Kidney (tissue), 14 donors: ENCODE data around the gene IFT27. TPM values are rescaled to one million over a fixed set of nuclear protein-coding genes. Genes with fewer than 3 reads are reported as not detected.

ENCODE experiments used
- DNase-seq, 5 donors: peaks; one replicate each; pipeline ENCODE4 v3.0.0-alpha.2; 2013 to 2020
- FAIRE-seq: peaks from 2 replicates; lab custom pipeline; 2012; peaks lifted over from hg19 to GRCh38; lab: Jason Lieb, UNC
- H3K27ac ChIP-seq, 2 donors: one replicate each; pipeline ENCODE4 v1.7.0; 2013; ENCODE audit warnings: low read depth in 2 of 2, low read length in 2 of 2, inconsistent platforms in 1 of 2
- H3K27me3 ChIP-seq: one replicate; pipeline ENCODE4 v1.7.1; 2013; ENCODE audit warnings: low read length, inconsistent platforms; ENCODE audit not compliant: control insufficient read depth, insufficient read depth
- H3K36me3 ChIP-seq, 3 donors: one replicate each; pipeline versions ENCODE4 v1.7.0 to v1.7.1; 2013; ENCODE audit warnings: low read length in 3 of 3, control low read depth in 1 of 3, inconsistent platforms in 1 of 3; ENCODE audit not compliant: insufficient read depth in 3 of 3, control insufficient read depth in 2 of 3
- H3K4me1 ChIP-seq, 3 donors: one replicate each; pipeline versions ENCODE4 v1.7.0 to v1.7.1; 2013; ENCODE audit warnings: low read length in 3 of 3, inconsistent platforms in 1 of 3, low read depth in 1 of 3; ENCODE audit not compliant: control insufficient read depth in 2 of 3, insufficient read depth in 2 of 3
- H3K4me3 ChIP-seq, 3 donors: one replicate each; pipeline versions ENCODE4 v1.7.0 to v1.8.1; 2013; ENCODE audit warnings: low read length in 3 of 3, control low read depth in 1 of 3, inconsistent platforms in 1 of 3
- H3K9ac ChIP-seq, 3 donors: one replicate each; pipeline versions ENCODE4 v1.7.0 to v1.7.1; 2013; ENCODE audit warnings: low read length in 3 of 3, control low read depth in 1 of 3, inconsistent platforms in 1 of 3
- H3K9me3 ChIP-seq, 3 donors: one replicate each; pipeline versions ENCODE4 v1.7.0 to v1.7.1; 2013; ENCODE audit warnings: low read length in 3 of 3, control low read depth in 1 of 3, inconsistent platforms in 1 of 3; ENCODE audit not compliant: control insufficient read depth in 2 of 3, insufficient read depth in 1 of 3
- intact Hi-C: fragments of 100-400 bp; cut with DNase I; formaldehyde crosslinking; loops from one replicate; pipeline ENCODE4 v1.11.1; 2022
- polyA plus RNA-seq: library from polyadenylated mRNA; stranded (reverse); fragments of 350-450 nt; fragmentation: Illumina TruSeq; extraction: RNeasy Lipid Tissue Mini Kit (QIAGEN cat#74804); gene quantifications from one replicate; pipeline ENCODE4 v1.2.3, GENCODE V29; 2014; ENCODE audit warnings: low read depth, low replicate concordance; ENCODE audit not compliant: insufficient read depth
- total RNA-seq: library from RNA; stranded (reverse); fragmentation: NEBNext Ultra II Directional; extraction: Animal tissue kit (Norgen Biotek cat#: 25700); gene quantifications from one replicate; pipeline ENCODE4 v1.2.1, GENCODE V29; 2021
- TF ChIP-seq, protein P1 (sequence below): IDR thresholded peaks from 3 replicates; pipeline ENCODE4 v1.5.1; 2012; ENCODE audit warnings: mild to moderate bottlenecking, moderate library complexity, borderline replicate concordance; ENCODE audit not compliant: insufficient read depth; ENCODE audit errors: extremely low read depth
- donor health status: control.
- donor health status: control.
- donor health status: control.
- donor health status: control.
- donor health status: control.
- donor health status: DM: yes; HTN: yes; CAD: no.
- donor health status: Normal renal cell carcinoma (clear cell type).

IFT27 gene
- total and polyA plus RNA-seq, 2 donors from 2014 or later, result 33.1 to 52.7 TPM

DNA sequence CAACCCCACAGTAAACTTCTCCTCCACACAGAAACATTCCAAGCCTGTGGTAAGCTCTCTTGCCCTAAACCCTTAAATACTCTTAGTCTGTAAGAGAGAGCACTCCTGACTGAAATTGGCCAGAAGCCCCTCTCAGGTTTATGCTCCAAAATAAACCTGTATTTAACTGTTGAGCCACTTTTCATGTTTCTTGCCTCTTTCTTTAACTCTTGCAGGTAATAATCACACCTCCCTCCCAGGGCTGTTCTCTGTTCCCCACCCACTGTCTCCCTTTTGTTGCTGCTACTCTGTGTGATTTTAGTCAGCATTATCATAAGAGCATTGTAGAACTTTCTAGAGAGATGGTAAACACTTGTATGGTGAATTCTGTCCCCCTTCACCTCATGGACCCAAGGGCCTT is 2.1 kb upstream of the IFT27 start:
- intact Hi-C loops, result no loop called here
- no peaks in the 10 kb centered on the region for H3K36me3 ChIP-seq
- FAIRE-seq (no peak), DNase-seq (no peak)
- H3K4me3 ChIP-seq, result no peak overlapping the region
- H3K9me3 ChIP-seq, result no peaks in the 10 kb centered on the region
- no peak overlapping the region for H3K27ac ChIP-seq
- H3K4me1 ChIP-seq, result peaks cover 0 to 15% (median 3%) of the 10 kb centered on the region in 3 donors
- H3K27me3 ChIP-seq, result no peaks in the 10 kb centered on the region
- TF ChIP-seq, protein P1, sequence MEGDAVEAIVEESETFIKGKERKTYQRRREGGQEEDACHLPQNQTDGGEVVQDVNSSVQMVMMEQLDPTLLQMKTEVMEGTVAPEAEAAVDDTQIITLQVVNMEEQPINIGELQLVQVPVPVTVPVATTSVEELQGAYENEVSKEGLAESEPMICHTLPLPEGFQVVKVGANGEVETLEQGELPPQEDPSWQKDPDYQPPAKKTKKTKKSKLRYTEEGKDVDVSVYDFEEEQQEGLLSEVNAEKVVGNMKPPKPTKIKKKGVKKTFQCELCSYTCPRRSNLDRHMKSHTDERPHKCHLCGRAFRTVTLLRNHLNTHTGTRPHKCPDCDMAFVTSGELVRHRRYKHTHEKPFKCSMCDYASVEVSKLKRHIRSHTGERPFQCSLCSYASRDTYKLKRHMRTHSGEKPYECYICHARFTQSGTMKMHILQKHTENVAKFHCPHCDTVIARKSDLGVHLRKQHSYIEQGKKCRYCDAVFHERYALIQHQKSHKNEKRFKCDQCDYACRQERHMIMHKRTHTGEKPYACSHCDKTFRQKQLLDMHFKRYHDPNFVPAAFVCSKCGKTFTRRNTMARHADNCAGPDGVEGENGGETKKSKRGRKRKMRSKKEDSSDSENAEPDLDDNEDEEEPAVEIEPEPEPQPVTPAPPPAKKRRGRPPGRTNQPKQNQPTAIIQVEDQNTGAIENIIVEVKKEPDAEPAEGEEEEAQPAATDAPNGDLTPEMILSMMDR, result no peak
- no peak overlapping the region for H3K9ac ChIP-seq

DNA sequence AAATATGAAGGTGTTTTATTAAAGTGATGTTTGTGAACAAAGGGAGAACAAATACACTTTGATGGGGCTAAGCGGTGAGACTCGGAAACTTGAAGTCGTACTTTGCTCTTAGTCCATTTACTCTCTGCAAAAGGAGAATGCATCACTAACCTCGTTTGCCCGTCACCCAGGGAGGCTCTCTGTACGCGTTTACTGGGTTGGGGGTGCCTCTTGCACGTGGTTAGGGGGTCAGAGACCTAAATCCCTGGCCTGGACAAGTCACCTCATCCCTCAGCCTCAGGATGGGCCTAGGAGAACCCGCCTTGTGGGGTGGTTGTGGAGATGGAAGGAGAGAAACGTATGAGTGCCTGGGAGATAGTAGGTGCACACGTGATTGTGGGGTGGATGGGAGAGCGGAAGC is 803 bp upstream of the IFT27 start:
- FAIRE-seq (no peak), DNase-seq (peak in 1 of 5 donors; percentile 65)
- Histone ChIP-seq H3K9me3 (no peaks in the 10 kb centered on the region), H3K4me3 (peak overlapping the region in 2 of 3 donors; percentile 23 to 83), H3K9ac (peak overlapping the region in 1 of 3 donors; percentile 41), H3K36me3 (no peaks in the 10 kb centered on the region), H3K4me1 (peaks cover 0 to 14% (median 3%) of the 10 kb centered on the region in 3 donors), H3K27ac (peak overlapping the region in 1 of 2 donors; percentile 23), H3K27me3 (no peaks in the 10 kb centered on the region)
- intact Hi-C loops, result no loop called here
- TF ChIP-seq, protein P1, result no peak

DNA sequence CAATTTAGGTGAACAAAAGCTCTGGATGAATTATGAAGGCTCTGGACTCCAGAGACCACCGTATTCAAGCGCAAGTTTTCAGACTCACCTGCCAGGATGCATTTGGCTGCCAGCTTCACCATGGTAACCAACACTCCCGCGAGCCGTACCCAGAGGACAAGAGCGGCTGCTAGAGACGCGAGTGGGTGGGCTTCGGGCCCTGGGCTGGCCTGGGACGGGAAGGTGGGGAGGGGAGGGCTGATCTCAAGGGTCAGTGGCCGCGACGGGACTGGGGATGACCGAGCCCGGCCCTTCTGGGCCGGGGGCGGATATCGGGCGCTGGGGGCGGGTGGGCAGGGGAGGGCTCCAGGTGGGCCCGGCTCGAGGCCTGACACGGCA is 344 bp downstream of the IFT27 start:
- Histone ChIP-seq H3K36me3 (no peaks in the 10 kb centered on the region), H3K27me3 (no peaks in the 10 kb centered on the region), H3K27ac (peak overlapping the region; percentile 40 to 55), H3K9me3 (no peaks in the 10 kb centered on the region), H3K4me3 (peak overlapping the region; percentile 80 to 83 (median 80)), H3K4me1 (peaks cover 0 to 12% (median 3%) of the 10 kb centered on the region in 3 donors), H3K9ac (peak overlapping the region; percentile 61 to 81 (median 71))
- FAIRE-seq, result no peak
- DNase-seq, result peak in 4 of 5 donors; percentile 66 to 81 (median 68)
- intact Hi-C loops, result no loop called here
- TF ChIP-seq, protein P1, result no peak

DNA sequence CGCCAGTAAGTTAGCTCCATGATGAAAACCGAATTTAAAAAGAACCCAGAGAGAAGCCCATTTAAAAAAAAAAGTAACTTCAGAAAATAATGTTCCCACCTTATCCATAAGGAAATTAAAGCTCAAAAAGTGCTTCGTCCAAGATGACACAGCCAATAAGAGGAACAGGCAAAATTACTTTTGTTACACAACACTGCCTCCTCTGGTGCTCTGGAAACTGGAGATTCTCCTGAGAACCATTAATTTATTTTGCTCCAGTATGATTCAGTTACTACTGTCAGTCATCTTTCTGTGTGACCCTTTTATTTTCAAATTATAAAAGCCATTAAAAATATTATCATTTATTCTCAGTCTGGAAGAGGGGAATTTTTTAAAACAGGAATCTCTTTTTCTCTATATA is 2.0 kb downstream of the IFT27 start:
- H3K27ac ChIP-seq, result no peak overlapping the region
- TF ChIP-seq, protein P1, result peak; percentile 16
- H3K4me1 ChIP-seq, result peaks cover 0 to 12% (median 3%) of the 10 kb centered on the region in 3 donors

More for the DNA sequence above, 2.0 kb downstream of the IFT27 start:
- H3K9me3 ChIP-seq, result no peaks in the 10 kb centered on the region
- intact Hi-C loops, result no loop called here
- DNase-seq (peak in 1 of 5 donors; percentile 43), FAIRE-seq (peak; percentile 37)
- no peak overlapping the region for H3K4me3 ChIP-seq
- H3K27me3 ChIP-seq, result no peaks in the 10 kb centered on the region
- no peak overlapping the region for H3K9ac ChIP-seq
- no peaks in the 10 kb centered on the region for H3K36me3 ChIP-seq
